ENCODE measurements around the gene SCG5.

DNA sequence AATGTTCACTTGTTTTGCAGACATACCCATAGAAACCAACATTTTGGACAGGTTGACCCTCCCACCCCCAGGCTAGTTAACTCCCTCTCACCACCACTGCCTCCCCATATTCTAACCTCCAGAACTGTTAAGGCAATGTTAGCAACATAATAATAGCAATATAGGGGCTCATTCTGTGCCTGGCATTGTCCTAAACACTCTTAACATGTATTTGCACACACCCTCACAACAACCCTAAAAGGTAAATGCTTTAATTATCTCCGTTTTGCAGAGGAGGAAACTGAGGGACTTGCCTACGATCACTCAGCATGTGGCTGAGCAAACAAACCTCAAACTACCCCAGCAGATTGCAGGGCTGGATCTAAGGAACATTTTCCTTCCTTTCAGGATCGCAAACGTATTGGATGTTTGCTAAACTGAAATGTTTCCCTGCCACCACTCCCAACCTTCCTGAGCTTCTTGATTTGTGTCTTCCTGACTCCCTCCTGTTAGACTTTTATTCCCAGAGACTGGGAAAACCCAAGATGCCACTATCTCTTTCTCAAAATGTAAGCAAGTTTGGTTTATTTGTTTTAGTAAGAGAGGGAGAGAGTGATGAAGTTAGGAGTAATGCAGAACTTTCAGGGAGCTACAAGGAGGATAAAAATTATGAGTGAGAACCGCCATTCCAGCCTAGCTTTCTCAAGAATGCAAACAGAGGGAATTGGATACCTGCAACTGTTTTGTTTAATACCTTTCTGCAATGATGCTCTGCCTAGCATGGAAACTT is 1.3 kb downstream of the SCG5 start:
- TF ChIP-seq, protein P1, sequence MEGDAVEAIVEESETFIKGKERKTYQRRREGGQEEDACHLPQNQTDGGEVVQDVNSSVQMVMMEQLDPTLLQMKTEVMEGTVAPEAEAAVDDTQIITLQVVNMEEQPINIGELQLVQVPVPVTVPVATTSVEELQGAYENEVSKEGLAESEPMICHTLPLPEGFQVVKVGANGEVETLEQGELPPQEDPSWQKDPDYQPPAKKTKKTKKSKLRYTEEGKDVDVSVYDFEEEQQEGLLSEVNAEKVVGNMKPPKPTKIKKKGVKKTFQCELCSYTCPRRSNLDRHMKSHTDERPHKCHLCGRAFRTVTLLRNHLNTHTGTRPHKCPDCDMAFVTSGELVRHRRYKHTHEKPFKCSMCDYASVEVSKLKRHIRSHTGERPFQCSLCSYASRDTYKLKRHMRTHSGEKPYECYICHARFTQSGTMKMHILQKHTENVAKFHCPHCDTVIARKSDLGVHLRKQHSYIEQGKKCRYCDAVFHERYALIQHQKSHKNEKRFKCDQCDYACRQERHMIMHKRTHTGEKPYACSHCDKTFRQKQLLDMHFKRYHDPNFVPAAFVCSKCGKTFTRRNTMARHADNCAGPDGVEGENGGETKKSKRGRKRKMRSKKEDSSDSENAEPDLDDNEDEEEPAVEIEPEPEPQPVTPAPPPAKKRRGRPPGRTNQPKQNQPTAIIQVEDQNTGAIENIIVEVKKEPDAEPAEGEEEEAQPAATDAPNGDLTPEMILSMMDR (optimal IDR thresholded peaks at IDR 0.05 in 1 of 3, IDR thresholded peaks at IDR 0.05 in 1 of 3, conservative IDR thresholded peaks at IDR 0.05 in 1 of 3; ENCODE audit: extremely low read depth in 1 of 3, insufficient read depth in 2 of 3, low read length in 3 of 3), result no peak
- no peak for TF ChIP-seq EZH2 (IDR thresholded peaks at IDR 0.05; ENCODE audit: low read length)
